ENCODE data around the gene PCDHA1.

GRCh38 chr5:141051521-141051866, 265.6 kb downstream of the PCDHA1 start:
- no peak for TF ChIP-seq POLR2A (IDR thresholded peaks at IDR 0.05)
- TF ChIP-seq CTCF (IDR thresholded peaks at IDR 0.05), result no peak

All from body of pancreas (tissue), 4 donors.